Measurements from ENCODE around the gene NDUFAF5.

NDUFAF5 gene

DNA sequence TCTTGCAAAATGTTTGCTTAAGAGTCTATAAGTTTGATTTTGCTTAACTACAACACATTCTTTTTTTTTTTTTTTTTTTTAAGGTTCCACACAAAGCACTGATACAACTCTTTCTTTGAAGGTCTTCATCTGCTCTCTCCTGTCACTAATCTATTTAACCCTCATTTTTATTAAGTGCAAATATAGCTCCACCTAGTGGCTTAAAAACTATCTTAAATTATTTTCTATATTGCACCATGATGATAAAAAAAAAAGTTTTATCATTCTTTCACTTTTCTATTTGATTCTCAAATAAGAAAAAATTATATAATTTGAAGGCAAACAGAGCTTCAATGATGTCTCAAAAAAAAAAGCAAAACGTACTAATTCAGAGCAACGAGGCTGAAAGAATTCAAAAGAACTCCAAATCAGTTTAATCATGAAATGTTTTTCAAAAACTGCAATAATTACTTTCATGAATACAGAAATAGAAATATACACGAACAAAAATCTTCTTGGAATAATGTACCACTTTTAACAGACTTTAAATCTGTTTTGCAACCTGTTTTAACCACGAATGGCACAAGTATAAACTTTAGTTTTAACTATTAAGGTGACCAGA is 12.9 kb upstream of the NDUFAF5 start:
- H3K4me3 ChIP-seq (ENCODE audit: low read length), result no peak overlapping the region
- DNase-seq (ENCODE audit: low read depth, low spot score), result peak; percentile 37

DNA sequence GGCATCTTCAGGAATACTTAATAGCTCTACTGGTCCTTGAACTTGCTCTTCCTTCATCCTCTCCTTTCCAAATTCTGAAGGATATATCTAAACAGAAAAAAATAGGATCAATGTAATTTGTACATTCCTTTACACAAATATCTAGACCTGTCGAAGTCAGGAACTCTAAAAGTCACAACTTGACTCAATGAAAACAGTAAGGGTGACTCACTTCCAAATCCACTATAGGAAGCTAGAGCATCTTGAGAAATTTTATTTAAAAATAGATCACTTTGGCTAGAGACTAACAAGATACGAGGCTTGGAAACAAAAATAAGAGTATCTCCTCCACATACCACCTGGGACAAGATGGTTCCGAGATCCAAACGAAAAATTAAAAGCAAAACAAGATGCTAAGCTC is 12.3 kb upstream of the NDUFAF5 start:
- H3K4me3 ChIP-seq (ENCODE audit: low read length), result no peak overlapping the region
- DNase-seq (ENCODE audit: low read depth, low spot score), result no peak

DNA sequence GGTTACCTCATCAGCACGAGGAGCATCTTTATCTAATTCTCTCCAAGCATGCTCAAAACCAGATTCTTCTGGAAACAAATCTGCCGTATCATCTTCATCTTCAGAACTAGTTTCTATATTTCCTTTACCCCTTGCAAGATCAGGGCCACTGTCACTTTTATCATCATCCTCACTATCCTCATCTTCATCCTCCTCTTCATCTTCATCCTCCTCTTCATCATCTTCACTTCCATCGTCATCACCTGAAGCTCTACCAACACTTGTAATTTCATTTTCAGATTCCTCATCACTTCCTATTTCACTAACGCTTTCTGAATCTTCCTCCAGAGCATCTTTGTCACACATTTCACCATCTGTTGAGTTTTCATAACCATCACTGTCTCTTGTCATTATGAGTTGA is 9.0 kb upstream of the NDUFAF5 start:
- no peak for DNase-seq (ENCODE audit: low read depth, low spot score)
- H3K4me3 ChIP-seq (ENCODE audit: low read length), result no peak overlapping the region

DNA sequence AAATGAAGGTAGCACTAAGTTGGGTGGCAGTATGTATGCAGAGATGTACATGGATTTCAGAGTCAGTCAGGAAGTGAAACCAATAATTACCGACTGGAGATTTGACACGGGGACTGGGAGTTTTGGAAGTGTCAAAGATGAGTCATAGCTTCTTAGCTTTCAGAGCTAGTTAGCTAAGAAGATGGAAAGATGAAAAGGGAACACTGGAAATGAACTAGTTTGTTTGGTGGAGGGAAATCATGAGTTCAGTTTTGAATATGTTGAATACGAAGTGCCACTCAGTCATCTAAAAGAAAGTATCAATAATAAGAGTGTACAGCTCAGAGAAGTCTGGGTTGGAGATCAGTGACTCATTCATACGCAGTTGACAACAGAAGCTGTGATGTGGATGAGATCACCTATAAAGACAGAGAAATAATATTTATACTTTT is 7.6 kb upstream of the NDUFAF5 start:
- no peak overlapping the region for H3K4me3 ChIP-seq (ENCODE audit: low read length)
- no peak for DNase-seq (ENCODE audit: low read depth, low spot score)

DNA sequence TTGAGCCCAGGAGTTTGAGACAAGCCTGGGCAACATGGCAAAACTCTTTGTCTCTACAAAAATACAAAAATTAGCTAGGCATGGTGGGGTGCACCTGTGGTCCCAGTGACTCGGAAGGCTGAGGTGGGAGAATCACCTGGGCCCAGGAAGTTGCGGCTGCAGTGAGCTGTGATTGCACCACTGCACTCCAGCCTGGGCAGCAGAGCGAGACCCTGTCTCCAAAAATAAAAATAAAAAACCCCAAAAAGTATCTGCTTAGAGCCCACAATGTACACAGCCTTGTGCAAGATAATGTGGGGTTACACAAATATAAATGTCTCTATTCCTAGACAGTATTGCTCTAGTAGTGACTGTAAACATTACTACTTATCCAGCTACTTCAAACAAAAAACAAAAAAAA is 6.0 kb upstream of the NDUFAF5 start:
- DNase-seq (ENCODE audit: low read depth, low spot score), result no peak
- H3K4me3 ChIP-seq (ENCODE audit: low read length), result no peak overlapping the region

DNA sequence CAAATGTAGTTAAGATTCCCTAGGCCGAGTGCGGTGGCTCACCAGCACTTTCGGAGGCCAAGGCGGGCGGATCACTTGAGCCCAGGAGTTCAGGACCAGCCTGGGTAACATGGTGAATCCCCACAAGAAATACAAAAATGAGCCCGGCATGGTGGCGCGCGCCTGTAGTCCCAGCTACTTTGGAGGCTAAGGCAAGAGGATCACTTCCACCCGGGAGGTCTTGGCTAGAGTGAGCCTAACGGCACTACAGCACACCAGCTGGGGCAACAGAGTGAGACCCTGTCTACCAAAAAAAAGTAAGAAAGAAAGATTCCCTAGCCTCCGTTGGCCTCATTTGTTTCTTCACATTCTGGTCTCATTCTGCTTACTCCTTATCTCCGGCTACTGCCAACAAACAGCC is 1.3 kb upstream of the NDUFAF5 start:
- no peak for DNase-seq (ENCODE audit: low read depth, low spot score)
- peak overlapping the region; percentile 95 for H3K4me3 ChIP-seq (ENCODE audit: low read length)

DNA sequence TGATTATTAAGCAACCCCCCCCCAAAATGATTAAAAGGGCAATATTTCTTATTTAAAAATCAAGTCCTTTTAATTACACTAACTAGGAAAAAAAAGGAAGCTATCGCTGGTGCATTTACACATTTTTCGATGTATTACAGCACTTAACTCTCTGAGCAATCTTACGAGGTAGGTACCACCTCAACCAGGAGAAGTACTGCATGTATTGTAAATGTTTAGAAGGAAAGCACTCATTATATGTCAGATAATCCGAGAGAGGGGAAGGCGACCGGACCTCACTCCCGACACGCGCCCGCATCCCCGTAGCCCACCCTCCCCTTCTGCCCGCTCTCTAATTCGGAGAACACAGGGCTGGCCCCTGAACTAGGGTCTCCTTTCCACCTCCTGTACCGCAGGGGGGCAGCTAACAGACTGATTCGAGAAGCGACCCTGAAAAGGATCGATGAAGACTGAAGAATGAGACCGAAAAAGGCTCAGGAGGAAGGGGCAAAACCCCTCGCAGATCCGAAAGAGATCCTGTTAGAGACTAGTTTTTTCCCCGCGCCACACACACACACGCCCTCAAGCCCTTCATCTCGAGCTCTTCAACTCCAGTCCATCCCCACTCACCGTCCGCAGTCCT is 446 bp upstream of the NDUFAF5 start:
- DNase-seq (ENCODE audit: low read depth, low spot score), result no peak
- peak overlapping the region; percentile 95 for H3K4me3 ChIP-seq (ENCODE audit: low read length)

DNA sequence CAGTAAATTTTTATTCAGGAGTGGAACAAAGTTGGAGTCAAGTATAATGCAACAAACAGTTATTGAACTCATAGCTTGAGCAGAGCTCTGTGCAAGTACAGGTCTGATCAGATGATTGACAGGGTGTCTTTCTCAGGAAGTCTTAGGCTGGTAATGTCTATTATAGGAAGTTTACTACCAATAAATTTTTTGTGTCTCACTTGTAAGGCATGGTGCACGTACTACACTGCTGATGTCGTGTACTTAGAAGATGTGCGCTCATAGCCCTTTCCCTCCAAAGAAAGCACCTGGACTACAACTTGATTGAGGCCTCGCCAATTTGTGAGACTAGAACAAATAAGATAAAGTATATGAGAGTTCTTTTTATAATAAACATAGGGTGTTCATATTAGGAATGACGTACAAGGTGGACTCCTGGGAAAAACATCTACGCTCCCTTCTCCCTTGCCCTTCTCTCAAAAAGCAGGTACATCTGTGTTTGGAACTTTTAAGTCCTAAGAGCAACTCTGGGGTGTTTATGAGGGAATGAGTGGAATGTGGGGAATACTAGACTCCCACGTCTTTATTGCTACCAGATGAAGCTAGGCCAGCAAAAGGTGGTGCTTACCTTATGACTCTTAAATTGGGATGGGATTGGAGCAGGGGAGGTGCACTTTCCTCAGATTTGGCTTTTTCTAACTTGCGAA is 1.5 kb downstream of the NDUFAF5 start:
- peak overlapping the region; percentile 95 for H3K4me3 ChIP-seq (ENCODE audit: low read length)
- no peak for DNase-seq (ENCODE audit: low read depth, low spot score)

DNA sequence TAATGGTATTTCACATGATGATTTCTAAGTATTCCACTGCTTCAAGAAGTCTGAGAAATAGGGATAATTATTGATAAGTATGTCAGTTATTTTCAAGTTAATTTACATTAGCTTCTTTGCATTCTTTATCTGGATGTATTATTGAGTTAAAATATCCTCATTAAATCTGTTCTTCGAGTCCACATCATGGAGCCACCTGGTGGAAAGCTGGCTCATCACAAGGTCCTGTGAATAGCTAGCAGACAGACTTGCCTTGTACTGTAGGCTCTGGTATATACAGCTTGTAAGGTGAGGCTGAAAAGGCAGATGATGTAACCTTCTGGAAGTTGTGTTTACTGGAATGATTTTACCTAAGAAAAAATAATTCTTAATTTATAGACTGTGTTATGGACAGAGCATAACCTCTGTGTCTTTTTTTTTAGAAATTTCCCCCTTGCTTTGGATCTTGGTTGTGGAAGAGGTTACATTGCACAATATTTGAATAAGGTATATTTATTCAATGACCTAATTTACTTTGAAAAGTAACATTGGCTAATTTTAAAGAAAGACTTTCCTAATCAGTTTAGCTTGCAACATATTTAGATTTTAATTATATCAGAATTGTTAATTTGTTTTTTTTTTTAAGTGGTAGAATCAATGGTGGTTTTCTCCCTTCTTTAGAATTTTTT is 3.5 kb downstream of the NDUFAF5 start:
- no peak overlapping the region for H3K4me3 ChIP-seq (ENCODE audit: low read length)
- DNase-seq (ENCODE audit: low read depth, low spot score), result peak; percentile 72

DNA sequence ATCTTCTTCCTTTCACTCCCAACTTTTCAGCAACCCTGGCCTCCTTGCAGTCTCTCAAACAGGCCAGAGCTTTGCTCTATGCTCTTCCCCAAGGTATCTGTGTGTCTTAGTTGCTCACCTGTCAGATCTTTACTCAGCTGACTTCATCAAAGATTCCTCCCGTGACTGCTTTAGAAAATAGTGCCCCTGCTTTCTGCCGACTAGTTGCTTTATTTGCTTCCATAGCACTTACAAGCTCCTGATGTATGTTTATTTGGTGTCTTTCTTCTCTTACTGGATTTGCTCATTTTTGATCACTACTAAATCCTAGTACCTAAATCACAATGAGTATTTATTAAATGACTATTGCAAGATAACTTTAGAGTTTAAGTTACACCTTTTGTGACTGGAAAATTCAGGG is 5.9 kb downstream of the NDUFAF5 start:
- no peak for DNase-seq (ENCODE audit: low read depth, low spot score)
- no peak overlapping the region for H3K4me3 ChIP-seq (ENCODE audit: low read length)

DNA sequence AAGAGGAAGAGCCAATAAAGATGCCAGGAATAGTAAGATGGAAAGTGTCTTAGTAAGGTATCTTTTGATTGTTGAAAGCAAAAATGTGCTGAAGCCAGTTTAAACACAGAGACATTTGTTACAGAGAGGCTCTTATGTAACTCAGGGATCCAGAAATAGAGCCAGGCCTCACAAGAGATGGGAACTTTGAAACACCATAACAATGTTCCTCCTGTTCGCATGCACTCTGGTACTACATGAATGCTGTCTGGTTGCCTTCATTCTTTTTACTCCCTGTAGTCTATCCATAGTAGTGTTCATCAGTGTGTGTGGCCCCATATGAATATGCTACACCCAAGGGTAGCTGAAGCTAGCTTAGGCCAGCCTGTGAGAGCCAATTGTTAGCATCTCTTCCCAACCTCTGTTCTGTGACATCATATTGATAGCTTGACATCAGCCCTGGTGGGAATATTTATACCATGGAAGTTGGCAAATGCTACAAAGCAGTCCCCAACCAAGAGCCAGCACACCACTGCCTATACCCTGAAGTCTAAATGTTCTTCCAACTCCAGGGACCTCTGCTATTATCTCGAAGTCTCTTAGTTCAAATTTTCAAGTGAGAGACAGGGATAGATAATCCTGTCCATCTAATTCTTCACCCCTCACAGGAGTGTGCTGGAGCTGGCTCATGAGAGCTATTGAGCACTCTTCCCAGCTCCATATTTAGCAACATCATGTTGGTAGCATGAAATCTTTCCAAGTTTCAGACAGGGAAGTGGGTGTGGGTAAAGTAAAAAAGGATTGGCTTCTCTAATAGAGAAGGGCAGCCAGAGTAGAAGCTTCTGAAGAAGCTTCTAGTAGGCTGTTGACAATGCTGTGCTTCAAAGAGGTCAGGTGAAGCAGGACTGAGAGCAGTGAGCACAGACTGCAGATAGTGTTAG is 7.0 kb downstream of the NDUFAF5 start:
- DNase-seq (ENCODE audit: low read depth, low spot score), result no peak

DNA sequence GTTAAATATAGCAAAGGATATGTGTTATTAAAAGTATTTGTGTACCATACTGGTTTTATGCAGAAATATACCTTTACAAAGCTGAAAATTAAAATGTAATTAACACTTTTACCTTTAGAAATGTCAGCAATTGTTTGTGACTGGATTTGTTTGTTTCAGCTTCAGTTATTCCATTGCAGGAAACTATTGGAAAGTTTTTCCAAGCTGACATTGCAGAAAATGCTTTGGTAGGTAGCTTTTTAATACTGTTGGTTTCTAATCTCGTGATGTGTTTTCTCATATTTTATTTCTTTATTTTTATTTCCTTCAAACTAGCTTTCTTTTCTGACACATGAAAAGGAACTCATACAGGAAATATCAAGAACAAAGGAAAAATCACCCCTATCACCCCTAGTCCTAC is 8.2 kb downstream of the NDUFAF5 start:
- DNase-seq (ENCODE audit: low read depth, low spot score), result no peak
- H3K4me3 ChIP-seq (ENCODE audit: low read length), result no peak overlapping the region

More for the DNA sequence above, 7.0 kb downstream of the NDUFAF5 start:
- H3K4me3 ChIP-seq (ENCODE audit: low read length), result no peak overlapping the region

DNA sequence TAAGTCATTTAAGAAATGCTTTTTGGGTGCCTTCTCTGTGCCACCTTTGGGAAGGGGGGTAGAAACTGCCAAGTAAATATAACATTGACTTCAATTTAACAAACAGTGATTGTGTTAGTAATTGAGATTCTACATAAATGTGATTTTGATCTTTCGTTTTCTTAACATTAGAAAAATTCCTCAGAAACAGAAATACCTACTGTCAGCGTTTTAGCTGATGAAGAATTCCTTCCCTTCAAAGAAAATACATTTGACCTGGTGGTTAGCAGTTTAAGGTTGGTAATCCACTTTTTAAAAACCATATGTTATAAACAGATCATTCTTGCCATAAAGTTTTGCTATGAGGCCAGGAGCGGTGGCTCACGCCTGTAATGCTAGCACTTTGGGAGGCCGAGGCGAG is 9.8 kb downstream of the NDUFAF5 start:
- no peak overlapping the region for H3K4me3 ChIP-seq (ENCODE audit: low read length)
- DNase-seq (ENCODE audit: low read depth, low spot score), result no peak

DNA sequence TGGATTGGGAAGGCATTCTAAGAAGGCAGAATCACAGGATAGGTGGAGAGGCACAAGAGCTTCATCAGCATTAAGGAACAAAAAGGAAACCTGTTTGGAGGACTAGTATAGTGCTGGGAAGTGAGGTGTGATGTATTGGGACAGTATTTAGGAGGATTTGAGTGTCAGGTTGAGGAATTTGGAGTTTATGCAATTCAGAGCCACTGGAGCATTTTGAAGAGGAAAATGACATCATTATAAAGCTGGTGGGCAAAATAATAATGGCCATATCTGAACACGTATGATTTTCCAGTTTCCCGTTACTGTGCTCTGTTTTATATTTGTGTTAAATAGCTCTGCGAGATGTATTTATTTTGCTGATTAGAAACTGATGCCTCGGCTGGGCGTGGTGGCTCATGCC is 14.2 kb downstream of the NDUFAF5 start:
- no peak overlapping the region for H3K4me3 ChIP-seq (ENCODE audit: low read length)
- DNase-seq (ENCODE audit: low read depth, low spot score), result no peak

DNA sequence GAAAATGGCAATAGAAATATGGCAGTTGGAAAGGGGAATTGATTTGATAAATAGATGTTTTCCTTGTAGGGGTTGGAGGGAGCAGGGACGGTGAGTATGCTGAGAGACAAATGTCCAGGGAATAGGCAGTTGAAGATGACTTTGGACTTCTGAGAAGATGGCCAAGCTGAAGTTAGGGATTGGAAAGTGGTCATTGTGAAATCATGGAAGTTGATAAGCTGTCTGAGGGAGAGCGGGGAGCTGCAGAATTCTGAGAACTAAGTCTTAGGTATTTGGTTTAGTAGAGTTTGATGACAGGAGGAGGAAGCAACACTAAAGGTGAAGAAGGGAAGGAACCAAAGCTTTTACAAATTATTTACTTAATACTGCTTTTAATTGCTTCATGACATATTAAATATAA is 15.1 kb downstream of the NDUFAF5 start:
- DNase-seq (ENCODE audit: low read depth, low spot score), result no peak
- no peak overlapping the region for H3K4me3 ChIP-seq (ENCODE audit: low read length)

DNA sequence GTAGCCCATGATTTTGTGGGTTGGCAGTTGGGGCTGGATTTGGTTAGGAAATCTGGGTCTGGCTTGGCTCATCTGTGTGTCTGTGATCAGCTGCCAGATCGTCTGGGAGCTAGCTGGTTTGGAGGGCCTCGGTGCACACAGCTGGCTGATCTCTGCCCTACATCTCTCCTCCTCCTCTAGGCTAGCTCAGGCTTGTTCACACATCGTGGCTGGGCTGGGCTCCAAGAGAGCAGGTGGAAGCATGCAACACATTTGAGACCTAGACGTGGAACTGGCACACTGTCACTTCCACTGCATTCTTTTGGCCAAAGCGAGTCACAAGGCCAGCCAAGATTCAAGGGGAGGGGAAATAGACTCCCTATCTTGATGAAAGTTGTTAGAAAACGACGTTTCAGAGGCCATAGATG is 15.9 kb downstream of the NDUFAF5 start:
- DNase-seq (ENCODE audit: low read depth, low spot score), result no peak
- H3K4me3 ChIP-seq (ENCODE audit: low read length), result no peak overlapping the region

DNA sequence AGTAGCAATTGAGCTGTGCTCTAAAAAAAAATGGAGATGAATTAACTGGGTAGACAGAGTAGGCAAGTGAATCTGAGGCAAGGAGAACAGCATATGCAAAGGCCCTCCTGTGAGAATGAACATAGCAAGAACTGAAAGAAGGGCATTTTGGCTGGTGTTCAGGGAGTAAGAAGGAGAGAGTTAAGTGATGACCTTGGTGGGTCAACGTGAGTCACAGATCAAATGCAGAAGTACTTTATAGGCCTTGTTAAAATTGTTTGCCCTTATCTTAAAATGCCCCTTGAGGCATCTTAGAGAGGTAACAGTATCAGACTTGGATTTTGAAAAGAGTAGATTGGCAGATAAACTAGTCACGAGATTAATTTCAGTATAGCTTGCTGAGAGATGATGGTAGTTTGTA is 24.5 kb downstream of the NDUFAF5 start:
- H3K4me3 ChIP-seq (ENCODE audit: low read length), result no peak overlapping the region
- no peak for DNase-seq (ENCODE audit: low read depth, low spot score)

DNA sequence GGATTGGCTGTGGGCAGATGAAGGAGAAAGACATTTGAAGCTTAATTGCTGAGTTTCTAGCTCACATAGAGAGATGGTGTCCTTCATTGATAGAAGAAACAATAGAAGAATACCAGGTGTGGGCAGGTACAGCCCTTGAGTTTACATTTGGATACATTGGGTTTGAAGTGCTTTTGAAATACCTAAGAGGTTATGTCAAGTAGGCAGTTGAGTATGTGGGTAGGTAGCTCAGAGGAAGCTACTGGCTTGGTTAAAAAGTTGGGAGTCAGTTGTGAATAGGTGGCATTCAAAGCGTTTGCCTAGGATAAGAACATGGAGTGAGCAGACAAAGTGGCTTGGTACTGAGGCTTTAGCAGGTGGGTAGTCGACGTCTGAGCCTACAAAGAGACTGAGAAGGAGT is 25.0 kb downstream of the NDUFAF5 start:
- no peak overlapping the region for H3K4me3 ChIP-seq (ENCODE audit: low read length)
- no peak for DNase-seq (ENCODE audit: low read depth, low spot score)

DNA sequence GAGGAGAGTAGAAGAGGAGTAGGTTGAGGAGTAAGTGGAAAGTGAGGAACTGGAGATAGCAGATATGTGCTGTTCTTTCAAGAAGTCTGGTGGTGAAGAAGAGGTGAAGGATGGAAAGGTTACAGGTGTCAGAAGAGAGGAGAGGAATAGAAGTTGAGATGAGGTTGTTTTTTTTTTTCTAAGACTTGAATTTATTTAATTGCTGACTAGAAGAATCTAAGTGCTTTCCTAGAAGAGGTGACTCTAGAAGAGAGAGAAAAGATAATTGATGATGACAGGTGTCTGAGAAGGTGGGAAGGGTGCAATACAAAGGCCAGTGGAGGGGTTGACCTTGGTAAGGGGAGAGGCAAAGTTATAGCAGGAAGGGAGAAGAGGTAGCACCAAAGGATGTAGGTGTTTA is 25.6 kb downstream of the NDUFAF5 start:
- DNase-seq (ENCODE audit: low read depth, low spot score), result no peak
- no peak overlapping the region for H3K4me3 ChIP-seq (ENCODE audit: low read length)

Measured in Jurkat, Clone E6-1 (cell line).